Loucy (cell line): ENCODE results near the gene F12.

Experiments
- CTCF ChIP-seq: fragments of 200-600 bp; sonication (generic); conservative IDR thresholded peaks from 2 replicates; pipeline ENCODE4 v1.5.1; 2014; ENCODE audit warnings: mild to moderate bottlenecking, antibody characterized with exemption, low read length
- EZH2phosphoT487 ChIP-seq: fragments of 200-600 bp; IDR thresholded peaks from 2 replicates; pipeline ENCODE4 v1.6.1; 2018; ENCODE audit warnings: antibody characterized with exemption, mild to moderate bottlenecking, moderate library complexity, borderline replicate concordance

DNA sequence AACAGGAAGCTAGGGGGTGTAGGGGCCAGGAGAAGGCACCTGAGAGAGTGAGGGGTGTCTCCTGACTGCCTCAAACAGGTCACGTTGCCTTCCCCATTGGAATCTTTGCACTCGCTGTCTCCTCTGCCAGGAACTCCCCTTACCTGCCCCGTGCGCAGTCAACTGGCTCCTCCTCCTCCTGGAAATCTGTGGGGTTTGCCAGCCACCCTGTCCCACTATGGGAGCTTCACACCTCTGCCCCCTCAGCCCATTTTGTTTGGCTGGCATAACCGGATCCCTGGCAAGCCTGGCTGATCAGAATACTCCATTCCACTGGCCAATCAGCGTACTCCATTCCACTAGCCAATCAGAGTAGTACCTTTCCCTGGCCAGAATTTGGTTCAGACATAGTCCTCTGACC, 35.6 kb downstream of the F12 start:
- TF ChIP-seq CTCF (no peak), EZH2phosphoT487 (no peak)
